UCSD-AML1 (cell line): ENCODE data around the gene GPR142.
A peak's percentile ranks its signal among the peaks of the same experiment; 100 is the strongest.

Experiments
- DNase-seq: peaks from one replicate; lab custom pipeline; 2025; ENCODE audit not compliant: unreplicated experiment; lab: John Stamatoyannopoulos, UW

Gene GPR142

DNA sequence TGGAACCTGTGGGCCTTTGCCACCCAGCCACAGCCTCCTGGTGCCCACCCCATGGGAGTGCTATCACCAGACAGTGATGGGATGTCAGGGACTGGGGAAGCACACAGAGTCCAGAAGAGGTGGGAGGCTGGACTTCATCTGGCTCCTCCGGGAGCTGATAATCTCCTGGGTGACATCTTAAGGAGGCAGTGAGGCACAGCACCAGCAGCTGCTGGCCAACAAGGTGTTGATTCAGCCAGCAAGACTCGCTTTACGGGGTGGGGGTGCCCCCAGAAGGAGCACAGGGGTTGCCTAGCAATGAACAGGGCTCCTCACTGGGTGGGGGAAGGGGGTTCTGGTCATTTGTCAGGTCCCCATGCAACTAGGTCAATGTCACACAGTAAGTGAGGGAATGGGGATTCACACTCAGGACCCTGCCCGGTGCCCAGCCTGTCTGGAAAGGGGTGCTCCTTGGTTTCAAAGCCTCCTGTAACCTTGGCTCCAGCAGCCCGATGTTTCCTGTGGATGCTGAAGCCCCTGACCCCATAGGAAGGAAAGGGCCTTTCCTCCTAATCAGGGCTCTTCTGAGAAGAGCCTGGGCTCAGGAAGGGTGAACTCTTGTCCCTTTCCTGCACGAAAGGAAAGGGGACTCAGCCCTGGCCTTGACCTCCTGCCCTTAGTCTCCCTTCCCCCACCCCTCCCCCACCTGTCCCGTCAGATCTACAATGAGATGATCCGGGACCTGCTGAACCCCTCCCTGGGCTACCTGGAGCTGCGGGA lies 23.6 kb upstream of the GPR142 start:
- DNase-seq = no peak

DNA sequence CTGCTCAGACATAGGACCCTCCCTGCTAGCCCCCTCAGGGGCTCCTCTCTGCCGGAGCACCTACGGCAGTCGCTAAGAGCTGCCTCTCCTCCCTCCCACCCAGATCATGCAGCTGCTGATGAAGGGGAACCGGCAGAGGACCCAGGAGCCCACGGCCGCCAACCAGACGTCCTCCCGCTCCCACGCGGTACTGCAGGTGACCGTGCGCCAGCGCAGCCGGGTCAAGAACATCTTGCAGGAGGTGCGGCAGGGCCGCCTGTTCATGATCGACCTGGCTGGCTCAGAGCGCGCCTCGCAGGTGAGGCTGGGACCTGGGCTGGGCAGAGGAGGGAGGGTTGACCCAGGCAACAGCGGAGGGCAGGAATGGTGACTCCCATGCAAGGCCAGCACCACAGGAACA lies 22.6 kb upstream of the GPR142 start:
- no peak for DNase-seq

DNA sequence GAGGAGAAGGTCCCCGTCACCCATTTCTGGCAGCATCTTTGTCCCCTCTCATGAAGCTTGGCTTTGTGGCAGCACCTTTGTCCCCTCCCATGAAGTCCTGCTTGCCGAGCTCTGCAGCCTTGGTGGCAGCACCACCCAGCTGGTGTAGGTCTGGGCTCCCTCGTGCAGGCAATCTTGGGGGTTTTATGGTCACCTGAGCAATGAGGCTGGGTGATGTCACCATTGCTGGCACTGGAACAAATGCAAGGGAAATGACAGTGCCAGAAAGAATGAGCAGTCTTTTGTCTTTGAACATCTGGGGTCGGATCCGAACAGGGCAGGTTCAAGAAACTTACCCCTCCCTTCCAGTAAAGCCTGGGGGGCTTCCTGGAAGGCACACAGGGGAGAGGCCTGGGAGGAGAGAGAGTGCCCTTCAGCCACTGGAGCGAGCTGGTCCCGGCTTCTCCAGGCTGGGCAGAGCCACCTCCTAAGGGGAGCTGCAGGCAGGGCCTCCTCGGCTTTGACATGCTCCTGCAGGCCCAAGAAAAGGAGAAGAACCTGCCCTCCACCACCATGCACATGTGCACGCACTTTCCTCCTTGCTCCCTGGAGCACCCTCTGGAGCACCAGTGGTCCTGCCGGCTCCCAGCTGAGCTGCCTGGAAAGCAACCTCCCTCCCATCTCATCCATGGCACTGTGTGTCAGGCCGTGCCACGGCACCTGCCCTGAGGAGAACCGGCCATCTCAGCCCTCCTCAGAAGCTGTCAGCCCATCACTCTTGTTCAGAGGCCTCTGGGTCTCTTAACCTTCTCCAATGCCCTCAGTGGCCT lies 21.7 kb upstream of the GPR142 start:
- DNase-seq = no peak

DNA sequence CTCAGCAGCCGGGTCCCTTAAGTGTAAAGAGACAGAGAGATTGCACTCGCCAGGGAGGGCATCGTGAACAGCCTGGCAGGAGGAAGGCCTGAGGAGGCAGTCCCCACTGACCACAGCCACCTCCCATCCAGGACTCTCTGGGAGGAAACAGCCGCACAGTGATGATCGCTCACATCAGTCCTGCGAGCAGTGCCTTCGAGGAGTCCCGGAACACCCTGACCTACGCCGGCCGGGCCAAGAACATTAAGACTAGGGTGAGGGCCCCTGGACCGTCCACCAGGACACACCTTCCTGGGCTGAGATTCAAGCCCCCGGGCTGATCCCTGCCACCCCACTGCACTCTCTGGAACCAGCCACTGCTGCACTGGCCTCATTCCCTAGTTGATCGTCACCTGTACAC lies 19.7 kb upstream of the GPR142 start:
- DNase-seq = no peak

DNA sequence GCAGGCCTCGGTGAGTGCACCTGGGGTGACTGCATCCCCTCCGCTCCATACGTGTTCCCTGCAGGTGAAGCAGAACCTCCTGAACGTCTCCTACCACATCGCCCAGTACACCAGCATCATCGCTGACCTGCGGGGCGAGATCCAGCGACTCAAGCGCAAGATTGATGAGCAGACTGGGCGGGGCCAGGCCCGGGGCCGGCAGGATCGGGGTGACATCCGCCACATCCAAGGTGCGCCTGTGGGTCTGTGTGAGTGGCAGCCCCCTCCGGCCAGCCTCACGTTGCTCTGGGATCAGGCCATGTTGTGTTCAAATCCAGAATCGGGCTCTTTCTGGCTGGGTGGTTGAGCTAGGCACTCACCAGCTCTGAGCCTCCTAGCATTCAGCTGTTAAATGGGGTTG lies 18.2 kb upstream of the GPR142 start:
- no peak for DNase-seq

DNA sequence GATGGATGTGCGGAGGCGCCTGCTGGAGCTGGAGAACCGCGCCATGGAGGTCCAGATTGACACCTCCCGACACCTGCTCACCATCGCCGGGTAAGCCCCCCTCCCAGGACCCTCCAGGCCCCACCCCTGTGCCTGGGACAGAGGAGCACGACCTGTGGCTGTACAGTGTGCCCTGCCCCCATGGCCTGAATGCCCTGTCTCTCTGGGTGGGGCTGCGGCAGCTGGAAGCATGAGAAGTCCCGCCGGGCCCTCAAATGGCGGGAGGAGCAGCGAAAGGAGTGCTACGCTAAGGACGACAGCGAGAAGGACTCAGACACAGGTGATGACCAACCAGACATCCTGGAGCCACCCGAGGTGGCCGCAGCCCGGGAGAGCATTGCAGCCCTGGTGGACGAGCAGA lies 16.8 kb upstream of the GPR142 start:
- DNase-seq = no peak

DNA sequence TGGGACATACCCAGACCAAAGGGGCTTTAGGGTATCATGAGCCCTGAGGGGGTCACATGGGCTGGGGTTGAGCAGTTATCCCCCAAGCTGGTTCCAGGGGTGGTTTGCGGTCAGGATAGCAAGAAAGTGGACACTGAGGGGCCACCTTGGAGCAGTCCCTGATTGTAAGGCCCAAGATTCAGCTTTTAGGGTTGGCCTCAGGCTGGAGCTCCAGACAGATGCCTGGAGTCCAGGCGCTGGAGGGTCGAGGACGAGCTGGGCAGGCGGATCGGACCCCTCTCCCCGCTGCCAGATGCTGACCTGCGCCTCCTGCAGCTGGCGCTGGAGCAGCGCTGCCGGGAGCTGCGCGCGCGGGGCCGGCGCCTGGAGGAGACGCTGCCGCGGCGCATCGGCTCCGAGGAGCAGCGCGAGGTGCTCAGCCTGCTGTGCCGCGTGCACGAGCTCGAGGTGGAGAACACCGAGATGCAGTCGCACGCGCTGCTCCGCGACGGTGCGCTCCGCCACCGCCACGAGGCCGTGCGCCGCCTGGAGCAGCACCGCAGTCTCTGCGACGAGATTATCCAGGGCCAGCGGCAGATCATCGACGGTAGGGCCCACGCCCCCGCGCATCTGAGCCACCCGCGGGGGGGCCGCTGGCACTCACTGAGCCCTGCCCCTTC lies 15.6 kb upstream of the GPR142 start:
- no peak for DNase-seq

DNA sequence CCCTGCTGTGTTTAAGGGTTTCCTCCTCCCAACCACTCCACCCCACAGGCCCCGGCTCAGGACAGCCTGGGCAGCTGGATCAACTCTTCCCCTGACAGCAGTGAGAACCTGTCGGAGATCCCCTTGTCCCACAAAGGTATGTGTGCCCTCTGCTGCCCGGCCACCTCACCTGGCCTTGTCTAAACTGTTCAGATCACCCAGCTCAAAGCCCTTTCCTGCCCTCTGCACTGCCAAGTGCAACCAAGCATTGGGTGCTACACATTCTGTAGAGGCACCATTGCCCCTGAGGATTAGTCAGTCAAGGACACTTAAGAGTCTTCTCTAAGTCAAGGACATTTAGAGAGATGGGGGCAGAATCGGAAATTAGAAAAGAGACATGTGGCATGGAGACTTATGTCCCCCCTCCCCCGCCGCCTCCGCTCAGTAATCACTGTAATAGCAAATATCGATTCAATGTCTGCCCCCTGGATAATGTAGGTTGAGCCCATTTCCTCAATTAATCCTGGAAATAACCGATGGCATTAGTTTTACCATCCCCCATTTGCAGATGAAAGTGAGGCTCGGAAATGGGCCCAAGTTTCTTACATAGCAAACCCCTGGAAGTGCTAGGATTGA lies 13.8 kb upstream of the GPR142 start:
- DNase-seq = no peak

DNA sequence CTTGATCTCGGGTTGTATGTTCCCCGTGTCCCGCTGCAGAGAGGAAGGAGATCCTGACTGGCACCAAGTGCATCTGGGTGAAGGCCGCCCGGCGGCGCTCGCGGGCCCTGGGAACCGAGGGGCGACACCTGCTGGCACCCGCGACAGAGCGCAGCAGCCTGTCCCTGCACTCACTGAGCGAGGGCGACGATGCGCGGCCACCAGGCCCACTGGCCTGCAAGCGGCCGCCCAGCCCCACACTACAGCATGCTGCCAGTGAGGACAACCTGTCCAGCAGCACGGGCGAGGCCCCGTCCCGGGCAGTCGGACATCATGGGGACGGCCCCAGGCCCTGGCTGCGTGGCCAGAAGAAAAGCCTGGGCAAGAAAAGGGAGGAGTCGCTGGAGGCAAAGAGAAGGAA lies 13.2 kb upstream of the GPR142 start:
- peak; percentile 81 for DNase-seq

DNA sequence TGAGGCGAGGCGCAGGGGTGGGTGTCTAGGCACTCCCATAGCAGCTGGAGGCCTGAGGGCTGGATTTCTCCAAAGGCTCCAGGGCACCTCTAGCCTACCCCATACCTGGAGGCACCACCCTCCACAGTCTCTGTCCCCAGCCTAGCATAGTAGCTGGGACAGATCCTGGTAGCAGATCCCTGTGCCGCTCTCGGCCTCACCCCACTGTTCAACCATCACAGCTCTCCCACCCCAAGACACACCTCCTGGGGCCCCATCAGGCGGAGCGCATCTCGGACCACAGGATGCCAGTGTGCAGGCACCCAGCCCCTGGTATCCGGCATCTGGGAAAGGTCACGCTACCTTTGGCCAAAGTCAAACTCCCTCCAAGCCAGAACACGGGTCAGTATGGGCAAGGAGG lies 12.7 kb upstream of the GPR142 start:
- DNase-seq = no peak

DNA sequence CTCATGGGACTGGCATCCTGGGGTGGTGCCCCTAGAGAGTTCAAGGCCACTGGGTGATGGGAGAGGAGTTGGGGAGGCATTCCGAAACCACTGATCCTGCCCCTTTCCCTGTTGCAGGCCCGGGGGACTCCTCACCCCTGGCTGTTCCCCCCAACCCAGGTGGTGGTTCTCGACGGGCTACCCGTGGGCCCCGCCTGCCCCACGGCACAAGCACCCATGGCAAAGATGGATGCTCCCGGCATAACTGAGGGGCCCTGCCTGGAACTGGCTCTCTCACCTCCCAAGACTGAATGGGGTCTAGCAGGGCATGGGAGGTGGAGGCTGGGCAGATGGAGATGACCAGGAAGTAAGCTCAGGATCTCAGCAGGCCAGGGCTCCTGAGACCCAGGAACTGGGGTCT lies 12.2 kb upstream of the GPR142 start:
- no peak for DNase-seq

DNA sequence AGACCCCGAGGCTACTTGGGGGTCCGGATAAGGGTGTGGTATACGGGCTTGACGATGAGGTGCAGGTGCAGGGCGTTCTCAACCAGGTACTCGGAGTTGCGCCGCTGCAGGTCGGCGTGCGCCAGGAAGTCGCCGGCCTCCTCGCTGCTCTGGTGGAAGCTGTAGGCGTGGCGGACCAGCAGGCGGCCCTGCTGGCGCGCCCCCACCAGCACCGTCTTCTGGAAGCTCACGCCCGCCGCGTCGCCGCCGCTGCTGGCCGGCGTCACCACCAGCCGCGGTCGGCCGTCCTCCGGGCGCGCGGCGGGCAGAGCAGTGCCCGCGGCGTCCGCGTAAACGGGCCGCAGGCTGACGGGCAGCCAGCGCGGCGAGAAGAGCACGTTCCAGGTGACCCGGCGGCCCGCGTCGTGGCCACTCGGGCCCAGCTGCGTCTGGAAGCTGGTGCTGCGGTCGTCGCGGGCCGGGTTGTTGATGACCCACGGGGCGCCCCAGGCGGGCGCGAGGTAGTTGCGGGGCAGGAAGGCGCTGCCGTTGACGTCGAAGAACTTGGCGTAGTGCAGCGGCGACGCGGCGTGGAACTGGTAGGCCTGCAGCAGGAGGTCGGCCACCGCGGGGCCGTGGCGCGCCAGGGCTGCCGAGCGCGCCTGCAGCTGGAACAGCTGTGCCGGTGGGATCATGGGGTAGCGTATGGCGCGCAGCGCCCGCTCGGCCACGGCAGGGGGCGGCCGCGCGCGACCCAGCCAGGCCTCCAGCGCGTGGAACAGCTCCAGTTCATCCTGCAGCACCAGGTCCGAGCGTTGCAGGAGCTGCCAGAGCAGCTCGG lies 10.4 kb upstream of the GPR142 start:
- no peak for DNase-seq

DNA sequence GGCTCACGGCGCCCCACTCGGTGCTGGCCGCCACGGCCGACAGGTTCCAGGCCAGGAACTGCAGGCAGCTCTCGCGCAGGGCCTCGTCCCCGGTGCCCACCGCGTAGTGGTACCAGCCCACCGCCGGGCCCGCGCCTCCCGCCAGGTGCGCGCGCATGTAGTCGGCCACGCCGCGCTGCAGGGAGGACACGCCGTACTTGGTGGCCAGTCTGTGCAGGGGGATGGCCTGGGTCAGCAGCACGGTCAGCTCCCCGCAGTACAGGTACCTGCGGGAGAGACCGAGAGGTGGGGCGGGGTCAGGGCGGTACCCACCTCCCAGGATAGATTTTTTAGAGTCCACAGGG lies 9.9 kb upstream of the GPR142 start:
- no peak for DNase-seq

DNA sequence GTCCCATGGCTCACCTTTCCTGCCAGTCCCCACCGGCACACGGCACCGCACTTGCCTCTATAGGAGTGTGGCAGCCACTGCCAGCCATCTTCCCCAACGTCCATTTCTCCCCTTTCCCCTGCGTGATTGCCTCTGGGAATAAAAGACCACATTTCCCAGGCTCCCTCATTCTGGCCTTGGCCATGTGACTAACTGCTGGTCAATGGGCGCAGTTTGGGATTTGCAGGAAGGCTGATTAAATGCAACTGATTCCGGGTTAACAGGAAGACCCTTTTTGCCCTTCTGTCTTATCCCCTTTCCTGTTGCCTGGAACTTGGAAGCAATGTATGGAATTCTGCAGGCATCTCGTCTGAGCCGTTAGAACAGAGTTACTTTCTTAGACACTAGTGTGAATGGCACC lies 8.6 kb upstream of the GPR142 start:
- no peak for DNase-seq

DNA sequence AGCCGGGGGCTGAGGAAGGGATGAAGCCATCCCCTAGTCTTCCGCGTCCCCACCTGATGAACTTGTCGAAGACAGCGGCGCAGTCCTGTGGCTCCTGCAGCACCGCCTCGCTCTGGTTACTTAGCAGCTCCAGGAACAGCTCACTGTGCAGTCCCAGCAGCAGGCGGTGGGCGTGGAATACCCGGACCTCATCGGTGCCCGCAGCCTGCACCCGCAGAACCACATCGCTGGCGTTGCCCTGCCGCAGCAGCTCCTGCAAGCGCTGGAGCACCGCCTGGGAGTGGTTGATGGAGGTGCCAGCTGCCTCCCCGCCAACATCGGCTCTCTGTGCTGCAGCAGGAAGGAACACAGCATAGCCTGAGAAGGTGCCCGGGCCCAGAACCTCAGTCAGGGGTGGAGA lies 7.4 kb upstream of the GPR142 start:
- DNase-seq = no peak

DNA sequence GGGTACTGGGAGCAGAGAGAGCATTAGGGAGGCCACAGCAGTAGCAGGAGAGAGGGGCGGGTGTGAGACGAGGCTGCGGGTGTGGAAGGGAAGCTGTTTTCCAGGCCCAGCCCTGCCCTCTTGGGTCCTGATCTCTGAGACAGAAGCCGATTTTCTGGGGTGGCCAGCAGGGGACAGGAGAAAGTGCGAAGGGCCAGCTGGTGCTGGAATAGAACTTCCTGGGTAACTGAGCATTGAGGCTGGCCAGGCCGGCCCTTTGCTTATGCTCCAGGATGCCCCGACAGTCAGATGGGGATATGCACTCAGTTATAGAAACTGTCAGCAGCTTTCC lies 6.4 kb upstream of the GPR142 start:
- DNase-seq = no peak

DNA sequence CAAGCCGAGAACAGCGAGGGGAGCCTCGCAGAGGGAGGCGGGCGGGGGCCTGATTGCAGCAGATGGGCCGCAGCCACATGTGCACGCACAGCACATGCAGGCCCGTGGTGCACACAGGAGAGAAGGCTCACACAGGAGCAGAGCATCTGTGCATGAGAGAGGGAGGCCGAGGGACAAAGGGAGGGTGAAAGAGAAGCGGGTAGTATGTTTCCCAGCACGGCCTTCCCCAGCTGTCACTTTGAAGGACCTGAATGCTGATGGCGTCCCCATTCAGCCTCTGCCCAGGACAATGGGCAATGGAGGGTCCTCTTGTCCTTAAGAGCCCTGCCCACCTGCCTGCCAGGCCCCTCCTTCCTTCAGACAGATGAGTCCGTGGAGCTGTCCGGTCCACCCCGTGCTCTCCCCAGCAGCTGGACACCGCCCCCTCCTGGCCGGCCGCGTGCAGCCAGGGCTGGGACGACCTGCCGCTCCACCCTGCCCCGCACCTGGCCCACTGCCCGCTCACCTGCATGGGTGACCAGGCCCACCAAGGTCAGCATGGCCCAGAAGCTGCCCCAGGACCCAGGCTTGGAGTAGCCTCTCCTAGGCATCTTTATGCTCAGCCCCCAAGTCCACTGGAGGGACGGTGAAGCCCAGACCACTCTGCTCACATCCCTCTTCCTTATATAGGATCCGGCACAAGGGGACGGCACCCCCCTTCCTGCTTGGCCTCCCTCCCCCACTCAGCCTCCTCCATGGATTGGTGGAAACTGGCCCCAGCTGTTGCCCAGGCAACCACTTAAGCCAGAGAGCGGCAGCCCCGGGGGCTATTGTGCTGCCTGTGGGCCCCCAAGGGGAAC lies 5.9 kb upstream of the GPR142 start, which contains the start of gene BTBD17:
TSS of gene BTBD17 (minus strand) at position 639 of the 839 bp plus-strand sequence. CDS start at position 590, 49 bp downstream.
- no peak for DNase-seq

DNA sequence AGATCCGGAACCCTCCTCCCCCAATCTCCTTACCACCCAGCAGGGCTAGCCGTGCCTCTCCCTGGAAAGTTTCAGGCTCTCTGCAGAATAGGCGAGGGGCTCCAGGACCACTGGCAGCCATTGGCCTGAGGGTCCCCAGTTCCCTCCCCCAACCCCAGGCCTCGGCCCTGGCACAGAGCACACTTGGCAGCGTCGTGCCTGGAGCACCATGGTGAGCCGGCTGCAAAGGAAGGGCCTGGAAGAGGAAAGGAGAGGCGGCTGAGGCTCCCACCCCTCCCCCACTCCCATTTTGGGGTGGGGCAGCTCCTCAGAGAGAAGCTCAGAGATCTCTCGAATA lies 5.3 kb upstream of the GPR142 start:
- DNase-seq = no peak

DNA sequence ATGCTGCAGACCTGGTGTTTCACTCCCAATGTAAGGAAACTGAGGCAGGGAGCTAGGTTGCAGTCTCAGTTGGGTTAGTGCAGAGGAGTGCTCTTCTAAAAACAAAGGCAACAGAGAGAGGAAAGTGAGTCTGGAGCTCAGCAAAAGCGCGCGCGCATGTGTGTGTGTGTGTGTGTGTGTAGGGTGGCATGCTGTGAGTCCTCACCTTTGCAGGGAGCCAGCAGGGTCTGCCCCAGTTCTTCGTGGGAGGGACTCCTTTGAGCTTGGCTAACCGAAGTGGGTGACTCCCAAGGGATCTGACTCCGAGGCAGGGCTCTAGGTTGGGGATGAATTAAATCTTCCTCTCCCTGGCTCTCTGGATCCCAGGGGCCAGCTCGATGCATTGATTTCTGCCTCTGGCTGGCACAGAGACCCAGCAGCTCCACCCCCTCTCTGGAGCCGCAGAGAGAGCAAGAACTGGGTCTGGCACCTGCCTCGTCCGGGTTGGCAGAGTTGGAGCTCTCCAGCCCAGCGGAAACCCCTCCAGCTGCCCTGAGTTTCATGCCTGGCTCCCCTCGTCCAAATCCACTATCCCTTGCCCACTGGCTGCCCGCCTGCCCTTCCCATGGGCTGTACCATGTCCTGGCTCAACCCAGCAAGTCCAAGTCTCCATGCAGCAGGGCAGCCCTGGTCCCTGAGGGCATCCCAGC lies 4.4 kb upstream of the GPR142 start:
- no peak for DNase-seq
